Fibroblast of upper back skin (primary cell): ENCODE results near the gene DENND2A.

Experiments used
- DNase-seq: peaks from one replicate; pipeline ENCODE4 v3.0.0-alpha.2; 2013

Gene DENND2A

GRCh38 chr7:140495514-140496097, 145.0 kb downstream of the DENND2A start:
- DNase-seq = no peak

GRCh38 chr7:140494867-140495266, 145.7 kb downstream of the DENND2A start:
- no peak for DNase-seq

DNA sequence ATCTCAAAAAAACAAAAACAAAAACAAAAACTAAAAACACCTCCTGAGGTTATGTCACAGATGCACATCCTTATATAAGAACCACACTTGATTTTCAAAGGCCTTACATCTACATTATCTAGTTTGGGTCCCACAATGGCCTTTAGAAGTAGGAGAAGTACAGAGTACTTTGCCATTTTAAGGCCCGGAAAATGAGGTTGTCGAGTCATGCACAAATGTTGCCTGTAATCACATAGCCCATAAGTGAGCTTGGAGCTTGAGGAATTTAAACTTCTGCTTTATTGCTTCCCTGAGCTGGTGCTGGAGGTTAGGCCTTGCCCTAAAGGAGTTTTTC, 151.6 kb downstream of the DENND2A start:
- no peak for DNase-seq

DNA sequence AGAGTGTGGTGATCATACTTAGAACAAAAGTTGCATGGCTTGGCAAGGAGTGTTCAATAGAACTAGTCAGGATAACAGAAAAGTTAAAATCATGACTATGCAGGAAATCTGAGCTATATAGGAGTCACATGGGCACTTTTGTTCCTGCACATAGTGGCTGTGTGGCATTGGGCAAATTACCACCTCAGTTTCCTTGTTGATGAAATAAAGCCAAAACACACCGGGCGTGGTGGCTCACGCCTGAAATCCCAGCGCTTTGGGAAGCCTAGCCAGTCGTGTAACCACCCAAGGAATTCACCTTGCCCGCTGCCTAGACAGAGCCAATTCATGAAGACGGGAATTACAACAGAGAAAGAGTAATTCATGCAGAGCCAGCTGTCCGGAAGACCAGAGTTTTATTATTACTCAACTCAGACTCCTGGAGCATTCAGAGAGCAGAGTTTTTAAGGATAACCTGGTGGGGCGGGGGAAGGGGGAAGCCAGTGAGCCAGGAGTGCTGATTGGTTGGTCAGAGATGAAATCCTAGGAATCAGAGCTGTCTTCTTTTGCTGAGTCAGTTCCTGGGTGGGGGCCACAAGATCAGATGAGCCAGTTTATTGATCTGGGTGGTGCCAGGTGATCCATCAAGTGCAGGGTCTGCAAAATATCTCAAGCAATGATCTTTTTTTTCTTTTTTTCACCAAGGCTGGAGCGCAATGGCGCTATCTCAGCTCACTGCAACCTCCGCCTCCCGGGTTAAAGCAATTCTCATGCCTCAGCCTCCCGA, 154.9 kb downstream of the DENND2A start:
- DNase-seq = no peak

DNA sequence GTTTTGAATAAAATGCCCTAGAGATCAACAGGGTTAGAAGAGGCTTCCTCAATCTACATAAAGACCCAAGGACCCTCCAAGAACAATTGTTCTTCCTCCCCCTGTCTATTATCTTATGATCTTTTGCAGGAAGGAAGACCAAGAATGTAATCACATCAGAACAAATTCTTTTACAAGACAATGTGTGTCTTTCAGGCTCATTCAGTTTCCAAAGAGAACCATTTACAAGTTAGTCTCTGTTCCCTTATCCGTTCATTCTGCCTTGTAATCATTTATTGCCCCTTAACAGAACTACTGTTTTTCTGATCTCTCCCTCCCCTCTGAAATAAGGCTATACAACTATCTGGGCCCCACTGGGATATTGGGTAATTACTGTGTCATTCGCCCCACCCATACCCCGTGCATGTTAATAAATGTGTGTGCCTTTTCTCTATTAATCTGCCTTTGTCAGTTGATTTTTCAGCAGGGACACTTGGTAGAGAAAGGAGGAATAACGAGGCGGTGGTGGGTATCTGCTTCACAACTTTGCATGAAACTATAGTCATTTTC, 155.6 kb downstream of the DENND2A start:
- DNase-seq = no peak

DNA sequence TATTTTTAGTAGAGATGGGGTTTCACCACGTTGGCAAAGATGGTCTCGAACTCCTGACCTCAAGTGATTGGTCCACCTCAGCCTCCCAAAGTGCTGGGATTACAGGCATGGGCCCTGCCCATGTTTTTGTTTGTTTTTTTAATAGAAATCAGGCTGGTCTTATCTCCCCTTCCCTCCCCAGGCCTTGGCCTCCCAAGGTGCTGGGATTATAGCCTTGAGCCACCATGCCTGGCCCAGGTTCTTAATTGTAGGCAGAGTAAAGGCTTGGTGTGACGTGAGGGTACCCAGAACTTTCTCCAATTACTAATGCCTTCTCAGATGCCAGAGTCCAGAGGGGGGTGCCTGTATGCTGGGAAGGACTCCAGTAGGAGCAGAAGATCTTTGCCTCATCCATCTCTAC, 156.1 kb downstream of the DENND2A start:
- DNase-seq = no peak

DNA sequence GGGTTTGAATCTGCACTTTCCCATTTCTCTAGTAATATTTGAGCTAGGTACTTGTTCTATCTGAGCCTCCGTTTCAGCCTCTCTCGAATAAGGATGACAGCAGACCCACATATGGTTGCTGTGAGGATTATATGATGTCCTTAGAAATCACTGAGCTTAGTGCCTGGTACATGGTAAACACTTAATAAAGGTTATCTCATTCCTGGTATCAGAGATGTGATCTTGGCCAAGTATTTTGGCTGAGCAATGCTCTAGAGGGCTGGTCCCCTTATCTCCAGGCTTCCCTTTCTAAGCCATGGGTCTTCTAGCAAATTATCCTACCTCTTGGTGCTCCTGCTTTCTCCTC, 160.9 kb downstream of the DENND2A start:
- DNase-seq = no peak

DNA sequence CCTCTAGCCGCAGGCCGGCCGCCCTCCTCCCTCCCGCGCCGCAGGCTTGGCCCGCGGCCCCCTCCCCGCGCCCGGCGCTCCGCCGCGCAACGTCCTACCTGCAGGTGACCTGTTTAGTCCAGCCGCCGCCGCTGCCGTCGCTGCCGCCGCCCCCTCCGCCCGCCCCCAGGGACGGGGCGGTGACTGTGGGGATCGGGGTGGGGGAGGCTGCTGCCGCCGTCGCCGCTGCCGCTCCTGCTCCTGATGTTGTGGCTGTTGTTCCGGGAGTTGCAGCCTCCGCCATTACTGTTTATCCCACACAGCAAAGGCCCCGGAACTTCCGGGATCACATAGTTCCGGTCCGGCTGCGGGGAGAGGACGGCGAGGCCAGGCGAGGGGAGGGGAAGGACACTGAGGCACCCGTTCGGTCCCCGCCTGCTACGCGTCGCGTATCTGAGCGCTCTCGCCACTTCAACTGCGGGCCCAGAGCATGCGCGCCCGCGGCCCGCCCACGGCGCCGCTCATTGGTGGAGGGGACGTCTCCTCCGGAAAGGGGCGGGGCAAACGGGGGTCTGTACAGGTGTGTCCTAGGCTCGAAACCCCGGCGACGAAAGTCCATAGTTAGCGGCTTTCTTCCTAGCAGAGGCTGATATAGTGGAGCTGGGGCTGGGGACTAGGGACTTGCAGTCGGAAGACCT, 161.4 kb downstream of the DENND2A start, which contains the start of gene MKRN1:
TSS of gene MKRN1 (minus strand) at position 444 of the 677 bp plus-strand sequence. CDS start at position 283, 161 bp downstream.
- peak; percentile 86 for DNase-seq

- DNase-seq = peak; percentile 18
These were observed 162.2 kb downstream of the DENND2A start for GRCh38 chr7:140478246-140479061.

DNA sequence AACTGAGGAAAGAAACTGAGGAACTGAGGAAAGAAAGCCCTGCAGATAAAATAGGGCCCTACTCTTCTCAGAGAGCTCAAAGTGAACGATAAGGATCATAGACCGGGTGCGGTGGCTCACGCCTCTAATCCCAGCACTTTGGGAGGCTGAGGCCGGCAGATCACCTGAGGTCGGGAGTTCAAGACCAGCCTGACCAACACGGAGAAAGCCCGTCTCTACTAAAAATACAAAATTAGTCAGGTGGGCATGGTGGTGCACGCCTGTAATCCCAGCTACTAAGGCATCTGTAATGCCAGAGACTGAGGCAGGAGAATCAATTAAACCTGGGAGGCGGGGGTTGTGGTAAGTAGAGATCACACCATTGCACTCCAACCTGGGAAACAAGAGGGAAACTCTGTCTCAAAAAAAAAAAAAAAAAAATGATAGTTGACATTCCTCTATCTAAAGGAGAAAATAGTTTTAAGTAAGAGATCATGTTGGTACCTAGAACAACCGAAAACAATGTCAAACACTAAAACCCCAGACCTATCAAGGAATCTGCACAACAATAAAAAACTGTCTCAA, 163.8 kb downstream of the DENND2A start:
- no peak for DNase-seq

- peak; percentile 40 for DNase-seq
These were observed 164.8 kb downstream of the DENND2A start for GRCh38 chr7:140475747-140476333.
